WTC11 (cell line): ENCODE results near the gene GGNBP2. TPM values are rescaled to one million over a fixed set of nuclear protein-coding genes. Genes with fewer than 3 reads are reported as not detected.
"Not testable (repeated sequence)": the region's sequence is repeated elsewhere in the genome, so short reads cannot be mapped to it uniquely, and the experiment has no call there.

Experiments
- ATAC-seq: fragments of 200-7000 bp; cut with Tn5 transposase; 2 replicates; pipeline ENCODE4 v1.10.0; 2021; ENCODE audit warnings: mild to moderate bottlenecking, moderate library complexity
- CTCF ChIA-PET: fragments of 300-600 bp; sonication (Branson Sonifier 250); formaldehyde crosslinking; loops from one replicate; lab custom pipeline; 2021; ENCODE audit warnings: antibody characterized with exemption; lab: Charles Lee
- POLR2A ChIA-PET: fragments of 350-600 bp; sonication (Branson Sonifier 250); formaldehyde crosslinking; loops from one replicate; lab custom pipeline; 2021; ENCODE audit warnings: antibody characterized with exemption; lab: Charles Lee
- DNase-seq: peaks from one replicate; pipeline ENCODE4 v3.0.0; 2021; ENCODE audit warnings: low spot score
- H3K27ac Mint-ChIP-seq: 2 replicates; pipeline ENCODE4 v1.8.0; 2021; ENCODE audit warnings: mixed read lengths
- H3K27me3 Mint-ChIP-seq: 2 replicates; pipeline ENCODE4 v1.8.0; 2021; ENCODE audit warnings: low read depth, mild to moderate bottlenecking, moderate library complexity, mixed read lengths
- H3K36me3 Mint-ChIP-seq: 2 replicates; pipeline ENCODE4 v1.8.0; 2021; ENCODE audit warnings: mixed read lengths
- H3K4me1 Mint-ChIP-seq: 2 replicates; pipeline ENCODE4 v1.8.0; 2022; ENCODE audit warnings: mixed read lengths
- H3K4me3 Mint-ChIP-seq: 2 replicates; pipeline ENCODE4 v1.8.0; 2021; ENCODE audit warnings: mild to moderate bottlenecking, moderate library complexity, mixed read lengths
- H3K9me3 Mint-ChIP-seq: 2 replicates; pipeline ENCODE4 v1.8.0; 2021; ENCODE audit warnings: mixed read lengths
- CTCF ChIP-seq: fragments of 200-600 bp; IDR thresholded peaks from 2 replicates; pipeline ENCODE4 v1.8.0; 2022; ENCODE audit warnings: antibody characterized with exemption
- EMX1 ChIP-seq: fragments of 250-450 bp; sonication (Bioruptor Pico); IDR thresholded peaks from 2 replicates; pipeline ENCODE4 v1.8.0; 2021; ENCODE audit warnings: mild to moderate bottlenecking
- FOXK1 ChIP-seq: sonication (generic); formaldehyde crosslinking; IDR thresholded peaks from 2 replicates; pipeline ENCODE4 v1.8.0; 2022; ENCODE audit warnings: mild to moderate bottlenecking, moderate library complexity, missing genetic modification reagents
- GRHL2 ChIP-seq: fragments of 250-450 bp; sonication (Bioruptor Pico); IDR thresholded peaks from 2 replicates; pipeline ENCODE4 v1.8.0; 2022; ENCODE audit warnings: mild to moderate bottlenecking, moderate library complexity; ENCODE audit not compliant: insufficient replicate concordance, severe bottlenecking
- NFATC4 ChIP-seq: fragments of 250-450 bp; sonication (Bioruptor Pico); IDR thresholded peaks from 2 replicates; pipeline ENCODE4 v1.9.0; 2021; ENCODE audit warnings: mild to moderate bottlenecking
- NR2C2 ChIP-seq: sonication (generic); formaldehyde crosslinking; IDR thresholded peaks from 2 replicates; pipeline ENCODE4 v1.8.0; 2022; ENCODE audit warnings: mild to moderate bottlenecking, missing genetic modification reagents
- PRRX2 ChIP-seq: fragments of 250-450 bp; sonication (Bioruptor Pico); IDR thresholded peaks from 2 replicates; pipeline ENCODE4 v1.8.0; 2021; ENCODE audit warnings: mild to moderate bottlenecking
- TEAD4 ChIP-seq: sonication (generic); formaldehyde crosslinking; IDR thresholded peaks from 2 replicates; pipeline ENCODE4 v1.8.0; 2022; ENCODE audit warnings: mild to moderate bottlenecking, missing genetic modification reagents
- ZMAT4 ChIP-seq: fragments of 250-450 bp; sonication (Bioruptor Pico); IDR thresholded peaks from 2 replicates; pipeline ENCODE4 v1.9.0; 2021; ENCODE audit warnings: mild to moderate bottlenecking
- ZNF121 ChIP-seq: sonication (generic); formaldehyde crosslinking; IDR thresholded peaks from 2 replicates; pipeline ENCODE4 v1.8.0; 2023; ENCODE audit warnings: missing genetic modification reagents
- ZNF138 ChIP-seq: sonication (generic); formaldehyde crosslinking; conservative IDR thresholded peaks from 2 replicates; pipeline ENCODE4 v1.8.1; 2022; ENCODE audit warnings: mild to moderate bottlenecking, moderate library complexity, missing genetic modification reagents
- ZNF263 ChIP-seq: sonication (generic); formaldehyde crosslinking; IDR thresholded peaks from 2 replicates; pipeline ENCODE4 v1.8.1; 2022; ENCODE audit warnings: low read depth, mild to moderate bottlenecking, moderate library complexity, missing genetic modification reagents
- ZNF317 ChIP-seq: sonication (generic); formaldehyde crosslinking; IDR thresholded peaks from 2 replicates; pipeline ENCODE4 v1.8.1; 2023; ENCODE audit warnings: low read depth, mild to moderate bottlenecking, moderate library complexity, missing genetic modification reagents, borderline replicate concordance
- ZNF396 ChIP-seq: fragments of 250-450 bp; sonication (Bioruptor Pico); IDR thresholded peaks from 2 replicates; pipeline ENCODE4 v1.8.0; 2021; ENCODE audit warnings: mild to moderate bottlenecking, moderate library complexity, borderline replicate concordance
- ZNF671 ChIP-seq: fragments of 250-450 bp; sonication (Bioruptor Pico); IDR thresholded peaks from 2 replicates; pipeline ENCODE4 v1.8.0; 2021; ENCODE audit warnings: mild to moderate bottlenecking
- total RNA-seq: library from RNA; stranded (reverse); gene quantifications from 3 replicates; pipeline ENCODE4 v1.2.3, GENCODE V29; 2021
- TF ChIP-seq, protein P1 (sequence below): sonication (generic); formaldehyde crosslinking; IDR thresholded peaks from 2 replicates; pipeline ENCODE4 v1.8.1; 2022; ENCODE audit warnings: mild to moderate bottlenecking, moderate library complexity, missing genetic modification reagents
- TF ChIP-seq, protein P2 (sequence below): sonication (generic); formaldehyde crosslinking; IDR thresholded peaks from 2 replicates; pipeline ENCODE4 v1.8.0; 2022; ENCODE audit warnings: mild to moderate bottlenecking, missing genetic modification reagents
- TF ChIP-seq, protein P3 (sequence below): sonication (generic); formaldehyde crosslinking; IDR thresholded peaks from 2 replicates; pipeline ENCODE4 v1.8.1; 2023; ENCODE audit warnings: mild to moderate bottlenecking, missing genetic modification reagents, borderline replicate concordance

Gene GGNBP2
- total RNA-seq, 1 experiment from 2014 or later = 49.6 TPM

DNA sequence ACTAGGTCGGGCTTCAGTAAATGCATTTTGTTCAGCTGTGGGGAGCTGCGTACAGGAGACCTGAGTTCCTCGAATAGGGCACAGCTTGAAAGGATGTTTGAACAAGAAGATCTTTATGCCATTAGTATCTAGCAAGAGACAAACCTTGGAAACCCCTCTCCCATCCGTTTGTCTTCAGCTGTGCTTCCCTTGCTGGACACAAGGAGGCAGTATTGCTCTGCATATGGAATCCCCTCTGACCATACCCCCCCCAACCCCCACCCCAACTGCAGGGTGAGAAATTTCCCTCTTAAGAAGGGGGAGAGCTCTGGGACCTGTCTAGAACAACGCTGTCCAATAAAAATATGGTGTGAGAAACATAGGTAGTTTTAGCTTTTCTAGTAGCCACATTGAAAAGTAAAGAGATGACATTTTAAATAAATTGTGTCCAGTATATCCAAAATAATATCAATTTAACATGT is 58.2 kb downstream of the GGNBP2 start:
- Mint-ChIP-seq H3K4me1 (peaks cover 27% of the 10 kb centered on the region), H3K27me3 (no peaks in the 10 kb centered on the region), H3K4me3 (peak overlapping the region; percentile 84), H3K36me3 (peaks cover 7% of the 10 kb centered on the region; the same call in 1 of the 2 replicates), H3K27ac (no peak overlapping the region), H3K9me3 (no peaks in the 10 kb centered on the region)
- ATAC-seq (peak; percentile 7), DNase-seq (peak; percentile 79)
- TF ChIP-seq CTCF (peak; percentile 94), ZNF121 (no peak), GRHL2 (CRISPR knock-in tag) (no peak), ZNF396 (no peak), NR2C2 (CRISPR knock-in tag) (no peak)
- TF ChIP-seq, protein P1, sequence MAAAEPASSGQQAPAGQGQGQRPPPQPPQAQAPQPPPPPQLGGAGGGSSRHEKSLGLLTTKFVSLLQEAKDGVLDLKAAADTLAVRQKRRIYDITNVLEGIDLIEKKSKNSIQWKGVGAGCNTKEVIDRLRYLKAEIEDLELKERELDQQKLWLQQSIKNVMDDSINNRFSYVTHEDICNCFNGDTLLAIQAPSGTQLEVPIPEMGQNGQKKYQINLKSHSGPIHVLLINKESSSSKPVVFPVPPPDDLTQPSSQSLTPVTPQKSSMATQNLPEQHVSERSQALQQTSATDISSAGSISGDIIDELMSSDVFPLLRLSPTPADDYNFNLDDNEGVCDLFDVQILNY (CRISPR knock-in tag) = no peak
- TF ChIP-seq, protein P2, sequence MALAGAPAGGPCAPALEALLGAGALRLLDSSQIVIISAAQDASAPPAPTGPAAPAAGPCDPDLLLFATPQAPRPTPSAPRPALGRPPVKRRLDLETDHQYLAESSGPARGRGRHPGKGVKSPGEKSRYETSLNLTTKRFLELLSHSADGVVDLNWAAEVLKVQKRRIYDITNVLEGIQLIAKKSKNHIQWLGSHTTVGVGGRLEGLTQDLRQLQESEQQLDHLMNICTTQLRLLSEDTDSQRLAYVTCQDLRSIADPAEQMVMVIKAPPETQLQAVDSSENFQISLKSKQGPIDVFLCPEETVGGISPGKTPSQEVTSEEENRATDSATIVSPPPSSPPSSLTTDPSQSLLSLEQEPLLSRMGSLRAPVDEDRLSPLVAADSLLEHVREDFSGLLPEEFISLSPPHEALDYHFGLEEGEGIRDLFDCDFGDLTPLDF (CRISPR knock-in tag) = no peak
- CTCF ChIA-PET = interaction anchor here (0.5 to 4.5 kb wide), 59 partner anchors 10 to 773 kb away, joined by 3 to 87 read pairs (median 4); partner anchors contain the start of genes AATF, CCL3L1, CCL3L3 and DHRS11
- POLR2A ChIA-PET = interaction anchor here (0.6 to 3.2 kb wide), 4 partner anchors 10 to 234 kb away, joined by 3 to 22 read pairs (median 4); no protein-coding TSS in a partner anchor

DNA sequence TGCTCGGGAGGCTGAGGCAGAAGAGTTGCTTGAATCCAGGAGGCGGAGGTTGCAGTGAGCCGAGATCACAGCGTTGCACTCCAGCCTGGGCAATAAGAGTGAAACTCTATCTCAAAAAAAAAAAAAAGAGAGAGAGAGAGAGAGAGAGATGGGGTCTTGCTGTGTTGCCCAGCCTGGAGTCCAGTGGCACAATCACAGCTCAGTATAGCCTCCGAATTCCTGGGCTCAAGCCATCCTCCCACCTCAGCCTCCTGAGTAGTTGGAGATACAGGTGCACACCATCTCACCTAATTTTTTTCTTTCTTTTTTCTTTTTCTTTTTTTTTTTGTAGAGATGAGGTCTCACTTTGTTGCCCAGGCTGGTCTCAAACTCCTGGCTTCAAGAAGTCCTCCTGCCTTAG is 60.3 kb downstream of the GGNBP2 start:
- ChIA-PET POLR2A (interaction anchor here (0.6 kb wide), 1 partner anchor 565 kb away, joined by 3 read pairs; no protein-coding TSS in a partner anchor), CTCF (interaction anchor here (1.1 kb wide), 1 partner anchor 27 kb away, joined by 3 read pairs; no protein-coding TSS in a partner anchor)
- H3K27me3 Mint-ChIP-seq, DNase-seq, H3K9me3 Mint-ChIP-seq, H3K27ac Mint-ChIP-seq, H3K36me3 Mint-ChIP-seq, H3K4me3 Mint-ChIP-seq, ATAC-seq: not testable (repeated sequence)
- peak; percentile 72; the same call in 1 of the 2 replicates for TF ChIP-seq ZNF121
- peaks cover 32% of the 10 kb centered on the region for H3K4me1 Mint-ChIP-seq

- H3K4me3 Mint-ChIP-seq = no peak overlapping the region
- peaks cover 8% of the 10 kb centered on the region; the same call in 1 of the 2 replicates for H3K9me3 Mint-ChIP-seq
- peaks cover 36% of the 10 kb centered on the region for H3K4me1 Mint-ChIP-seq
- ATAC-seq = no peak
- TF ChIP-seq TEAD4 (CRISPR knock-in tag) (no peak), ZNF138 (no peak), ZNF671 (CRISPR knock-in tag) (no peak), ZMAT4 (CRISPR knock-in tag) (no peak), EMX1 (CRISPR knock-in tag) (no peak), ZNF263 (CRISPR knock-in tag) (no peak), ZNF317 (CRISPR knock-in tag) (no peak), FOXK1 (CRISPR knock-in tag) (no peak), PRRX2 (CRISPR knock-in tag) (no peak), NFATC4 (CRISPR knock-in tag) (no peak)
- TF ChIP-seq, protein P3, sequence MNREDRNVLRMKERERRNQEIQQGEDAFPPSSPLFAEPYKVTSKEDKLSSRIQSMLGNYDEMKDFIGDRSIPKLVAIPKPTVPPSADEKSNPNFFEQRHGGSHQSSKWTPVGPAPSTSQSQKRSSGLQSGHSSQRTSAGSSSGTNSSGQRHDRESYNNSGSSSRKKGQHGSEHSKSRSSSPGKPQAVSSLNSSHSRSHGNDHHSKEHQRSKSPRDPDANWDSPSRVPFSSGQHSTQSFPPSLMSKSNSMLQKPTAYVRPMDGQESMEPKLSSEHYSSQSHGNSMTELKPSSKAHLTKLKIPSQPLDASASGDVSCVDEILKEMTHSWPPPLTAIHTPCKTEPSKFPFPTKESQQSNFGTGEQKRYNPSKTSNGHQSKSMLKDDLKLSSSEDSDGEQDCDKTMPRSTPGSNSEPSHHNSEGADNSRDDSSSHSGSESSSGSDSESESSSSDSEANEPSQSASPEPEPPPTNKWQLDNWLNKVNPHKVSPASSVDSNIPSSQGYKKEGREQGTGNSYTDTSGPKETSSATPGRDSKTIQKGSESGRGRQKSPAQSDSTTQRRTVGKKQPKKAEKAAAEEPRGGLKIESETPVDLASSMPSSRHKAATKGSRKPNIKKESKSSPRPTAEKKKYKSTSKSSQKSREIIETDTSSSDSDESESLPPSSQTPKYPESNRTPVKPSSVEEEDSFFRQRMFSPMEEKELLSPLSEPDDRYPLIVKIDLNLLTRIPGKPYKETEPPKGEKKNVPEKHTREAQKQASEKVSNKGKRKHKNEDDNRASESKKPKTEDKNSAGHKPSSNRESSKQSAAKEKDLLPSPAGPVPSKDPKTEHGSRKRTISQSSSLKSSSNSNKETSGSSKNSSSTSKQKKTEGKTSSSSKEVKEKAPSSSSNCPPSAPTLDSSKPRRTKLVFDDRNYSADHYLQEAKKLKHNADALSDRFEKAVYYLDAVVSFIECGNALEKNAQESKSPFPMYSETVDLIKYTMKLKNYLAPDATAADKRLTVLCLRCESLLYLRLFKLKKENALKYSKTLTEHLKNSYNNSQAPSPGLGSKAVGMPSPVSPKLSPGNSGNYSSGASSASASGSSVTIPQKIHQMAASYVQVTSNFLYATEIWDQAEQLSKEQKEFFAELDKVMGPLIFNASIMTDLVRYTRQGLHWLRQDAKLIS (CRISPR knock-in tag) = no peak
- POLR2A ChIA-PET = no interaction called here
- no peaks in the 10 kb centered on the region for H3K27me3 Mint-ChIP-seq
- peaks cover 14% of the 10 kb centered on the region for H3K36me3 Mint-ChIP-seq
- H3K27ac Mint-ChIP-seq = no peak overlapping the region; the same call in 1 of the 2 replicates
- DNase-seq = no peak
- CTCF ChIA-PET = interaction anchor here (0.6 to 1.1 kb wide), 4 partner anchors 9 to 475 kb away, joined by 3 to 6 read pairs (median 3); no protein-coding TSS in a partner anchor
These were observed 63.6 kb downstream of the GGNBP2 start for GRCh38 chr17:36608280-36608679.
